ENCODE measurements around the gene YPEL5. TPM values are rescaled to one million over a fixed set of nuclear protein-coding genes. Genes with fewer than 3 reads are reported as not detected.
A peak's percentile ranks its signal among the peaks of the same experiment; 100 is the strongest.

Gene YPEL5
- total RNA-seq, 1 donor from 2014 or later, result 66.4 TPM

GRCh38 chr2:30191107-30191506 is 44.3 kb downstream of the YPEL5 start:
- Histone ChIP-seq H3K4me1 (peaks cover 28% of the 10 kb centered on the region), H4K20me1 (ENCODE audit: low read depth) (no peaks in the 10 kb centered on the region), H3K9me3 (ENCODE audit: low read depth) (no peaks in the 10 kb centered on the region), H3K4me3 (no peak overlapping the region), H3K27me3 (no peaks in the 10 kb centered on the region), H3K4me2 (no peak overlapping the region), H3F3A (ENCODE audit: low read depth) (peaks cover 3% of the 10 kb centered on the region), H3K36me3 (no peaks in the 10 kb centered on the region), H3K79me2 (ENCODE audit: low read depth) (no peaks in the 10 kb centered on the region), H3K9ac (no peak overlapping the region), H3K27ac (no peak overlapping the region), H2AFZ (replicated peaks) (no peak overlapping the region)
- H3K9me3 Mint-ChIP-seq, result peaks cover 2% of the 10 kb centered on the region
- H3K4me1 Mint-ChIP-seq, result peaks cover 11% of the 10 kb centered on the region
- peaks cover 3% of the 10 kb centered on the region for H3K27me3 Mint-ChIP-seq (ENCODE audit: insufficient read depth, low read depth)
- DNase-seq (ENCODE audit: low spot score), result no peak
- H3K36me3 Mint-ChIP-seq, result no peaks in the 10 kb centered on the region
- no peak overlapping the region for H3K4me3 Mint-ChIP-seq
- no peak for TF ChIP-seq EZH2 (IDR thresholded peaks at IDR 0.05)
- TF ChIP-seq EZH2phosphoT487 (IDR thresholded peaks at IDR 0.05), result no peak
- no peak for TF ChIP-seq CTCF (IDR thresholded peaks at IDR 0.05)
- no peak overlapping the region for H3K27ac Mint-ChIP-seq

- Histone ChIP-seq H3K79me2 (ENCODE audit: low read depth) (no peaks in the 10 kb centered on the region), H3K9ac (no peak overlapping the region), H3F3A (ENCODE audit: low read depth) (peaks cover 3% of the 10 kb centered on the region), H2AFZ (replicated peaks) (no peak overlapping the region), H3K4me2 (no peak overlapping the region), H3K9me3 (ENCODE audit: low read depth) (no peaks in the 10 kb centered on the region), H3K4me1 (peaks cover 28% of the 10 kb centered on the region), H3K27ac (no peak overlapping the region), H4K20me1 (ENCODE audit: low read depth) (no peaks in the 10 kb centered on the region), H3K4me3 (no peak overlapping the region), H3K27me3 (no peaks in the 10 kb centered on the region), H3K36me3 (no peaks in the 10 kb centered on the region)
- Mint-ChIP-seq H3K36me3 (no peaks in the 10 kb centered on the region), H3K27ac (no peak overlapping the region), H3K9me3 (peaks cover 2% of the 10 kb centered on the region), H3K4me3 (no peak overlapping the region), H3K4me1 (peaks cover 11% of the 10 kb centered on the region), H3K27me3 (ENCODE audit: insufficient read depth, low read depth) (peaks cover 3% of the 10 kb centered on the region)
- TF ChIP-seq EZH2phosphoT487 (IDR thresholded peaks at IDR 0.05) (no peak), EZH2 (IDR thresholded peaks at IDR 0.05) (no peak)
- DNase-seq (ENCODE audit: low spot score), result no peak
Observed at GRCh38 chr2:30191819-30192271, 45.0 kb downstream of the YPEL5 start.

GRCh38 chr2:30192314-30192713 is 45.5 kb downstream of the YPEL5 start:
- Mint-ChIP-seq H3K27me3 (ENCODE audit: insufficient read depth, low read depth) (peaks cover 3% of the 10 kb centered on the region), H3K4me1 (peaks cover 11% of the 10 kb centered on the region), H3K27ac (no peak overlapping the region), H3K4me3 (no peak overlapping the region), H3K36me3 (no peaks in the 10 kb centered on the region), H3K9me3 (peaks cover 2% of the 10 kb centered on the region)
- no peak for TF ChIP-seq EZH2phosphoT487 (IDR thresholded peaks at IDR 0.05)
- no peak for TF ChIP-seq CTCF (IDR thresholded peaks at IDR 0.05)
- TF ChIP-seq EZH2 (IDR thresholded peaks at IDR 0.05), result no peak
- Histone ChIP-seq H3K4me1 (peaks cover 28% of the 10 kb centered on the region), H3K36me3 (no peaks in the 10 kb centered on the region), H2AFZ (replicated peaks) (no peak overlapping the region), H3K4me3 (no peak overlapping the region), H3K27me3 (no peaks in the 10 kb centered on the region), H3F3A (ENCODE audit: low read depth) (peaks cover 3% of the 10 kb centered on the region), H3K4me2 (no peak overlapping the region), H3K79me2 (ENCODE audit: low read depth) (no peaks in the 10 kb centered on the region), H3K27ac (no peak overlapping the region), H4K20me1 (ENCODE audit: low read depth) (no peaks in the 10 kb centered on the region), H3K9ac (no peak overlapping the region), H3K9me3 (ENCODE audit: low read depth) (no peaks in the 10 kb centered on the region)
- DNase-seq (ENCODE audit: low spot score), result no peak

GRCh38 chr2:30193104-30193681 is 46.4 kb downstream of the YPEL5 start:
- no peaks in the 10 kb centered on the region for H3K36me3 Mint-ChIP-seq
- Histone ChIP-seq H3K9me3 (ENCODE audit: low read depth) (no peaks in the 10 kb centered on the region), H3K4me1 (peaks cover 28% of the 10 kb centered on the region), H3K36me3 (no peaks in the 10 kb centered on the region), H3K79me2 (ENCODE audit: low read depth) (no peaks in the 10 kb centered on the region), H3K27me3 (no peaks in the 10 kb centered on the region), H3K4me3 (no peak overlapping the region), H4K20me1 (ENCODE audit: low read depth) (no peaks in the 10 kb centered on the region), H3F3A (ENCODE audit: low read depth) (peaks cover 3% of the 10 kb centered on the region), H3K9ac (no peak overlapping the region), H3K27ac (no peak overlapping the region), H2AFZ (replicated peaks) (no peak overlapping the region), H3K4me2 (no peak overlapping the region)
- peaks cover 3% of the 10 kb centered on the region for H3K27me3 Mint-ChIP-seq (ENCODE audit: insufficient read depth, low read depth)
- no peak overlapping the region for H3K4me3 Mint-ChIP-seq
- no peak for DNase-seq (ENCODE audit: low spot score)
- no peak for TF ChIP-seq EZH2 (IDR thresholded peaks at IDR 0.05)
- no peak for TF ChIP-seq CTCF (IDR thresholded peaks at IDR 0.05)
- no peak for TF ChIP-seq EZH2phosphoT487 (IDR thresholded peaks at IDR 0.05)
- peaks cover 11% of the 10 kb centered on the region for H3K4me1 Mint-ChIP-seq
- H3K9me3 Mint-ChIP-seq, result peaks cover 2% of the 10 kb centered on the region
- H3K27ac Mint-ChIP-seq, result peak overlapping the region; percentile 19

Data from neural progenitor cell (in vitro differentiated cells).